Tibial nerve (tissue), 4 donors: ENCODE data around the gene VRK2. TPM values are rescaled to one million over a fixed set of nuclear protein-coding genes. Genes with fewer than 3 reads are reported as not detected.
"Not testable (repeated sequence)": the region's sequence is repeated elsewhere in the genome, so short reads cannot be mapped to it uniquely, and the experiment has no call there.

Experiments
- DNase-seq, 2 donors: peaks; one replicate each; pipeline ENCODE4 v3.0.0-alpha.2; 2019; ENCODE audit warnings: low spot score in 2 of 2
- H3K27ac ChIP-seq, 4 donors: fragments of 200-600 bp; sonication (generic) in 3 of 4; one replicate each; pipeline ENCODE4 v1.5.1; 2017 to 2019; ENCODE audit warnings: mild to moderate bottlenecking in 1 of 4
- H3K27me3 ChIP-seq, 2 donors: fragments of 200-600 bp; sonication (generic) in 1 of 2; one replicate each; pipeline versions ENCODE4 v1.5.1 to v1.6.0; 2017 to 2019
- H3K36me3 ChIP-seq, 3 donors: fragments of 200-600 bp; sonication (generic); one replicate each; pipeline ENCODE4 v1.5.1; 2018 to 2019
- H3K4me1 ChIP-seq, 4 donors: fragments of 200-600 bp; sonication (generic) in 3 of 4; one replicate each; pipeline ENCODE4 v1.5.1; 2017 to 2019
- H3K4me3 ChIP-seq, 4 donors: fragments of 200-600 bp; sonication (generic) in 3 of 4; one replicate each; pipeline ENCODE4 v1.5.1; 2017 to 2019; ENCODE audit warnings: mild to moderate bottlenecking in 1 of 4, moderate library complexity in 1 of 4
- H3K9me3 ChIP-seq, 4 donors: fragments of 200-600 bp; sonication (generic) in 3 of 4; one replicate each; pipeline ENCODE4 v1.5.1; 2017 to 2019
- CTCF ChIP-seq, 5 experiments: fragments of 200-600 bp in 3 of 5; fragments of 450-650 bp in 2 of 5; sonication (generic) in 3 of 5; IDR thresholded peaks; one replicate each; pipeline ENCODE4 v1.5.1; 2016 to 2019; ENCODE audit warnings: antibody characterized with exemption in 5 of 5, mild to moderate bottlenecking in 3 of 5, moderate library complexity in 2 of 5
- EP300 ChIP-seq, 2 donors: sonication (generic); formaldehyde crosslinking; IDR thresholded peaks; one replicate each; pipeline ENCODE4 v1.6.1; 2017; ENCODE audit warnings: antibody characterized with exemption in 2 of 2, mild to moderate bottlenecking in 1 of 2
- POLR2A ChIP-seq, 2 donors: fragments of 450-650 bp; IDR thresholded peaks; one replicate each; pipeline ENCODE4 v1.6.1; 2017; ENCODE audit warnings: antibody characterized with exemption in 2 of 2, mild to moderate bottlenecking in 2 of 2, moderate library complexity in 2 of 2
- WGBS, 2 donors: methylation state at CpG; one replicate each; pipeline ENCODE4 v1.1.5; 2018; 5-methylcytosine and 5-hydroxymethylcytosine counted together
- total RNA-seq, 4 donors: library from RNA; depleted of rRNA; stranded (reverse); fragments of >200 nt; gene quantifications; one replicate each; pipeline ENCODE4 v1.1.0, GENCODE V29; 2016

VRK2 gene
- total RNA-seq, 4 donors from 2014 or later, result 8.0 to 15.9 (median 14.2) TPM

DNA sequence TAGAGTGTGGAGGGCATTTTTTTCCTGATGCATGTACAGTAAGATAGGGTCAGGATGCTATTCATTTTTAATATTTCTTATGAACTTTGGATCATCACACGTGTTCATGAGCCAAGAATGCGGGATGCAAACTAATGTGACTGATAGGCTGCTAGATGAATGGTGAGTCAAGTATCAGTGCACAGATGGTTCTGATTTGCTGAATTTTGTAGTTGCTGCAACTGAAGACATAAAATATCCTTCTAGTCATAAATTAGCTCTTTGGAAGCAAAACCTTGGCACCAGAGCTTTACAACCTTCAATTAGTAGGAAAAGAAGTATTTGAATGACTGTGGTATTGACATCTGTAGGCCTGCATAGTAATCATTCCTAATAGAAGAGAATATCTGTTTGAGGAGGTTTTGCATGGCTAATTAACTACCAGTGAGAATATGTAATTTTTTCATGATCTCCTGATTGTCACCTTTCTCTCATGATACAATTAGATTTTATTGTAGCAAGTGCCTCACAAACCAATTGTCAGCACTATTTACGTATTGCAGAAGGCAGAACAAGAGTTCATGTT, 94.0 kb downstream of the VRK2 start:
- TF ChIP-seq CTCF (IDR thresholded peaks at IDR 0.05), result no peak
- peaks cover 0 to 18% (median 0%) of the 10 kb centered on the region in 3 donors for H3K36me3 ChIP-seq
- no peaks in the 10 kb centered on the region for H3K9me3 ChIP-seq
- no peak overlapping the region for H3K4me3 ChIP-seq
- H3K4me1 ChIP-seq, result peaks cover 0 to 6% (median 0%) of the 10 kb centered on the region in 4 donors
- H3K27me3 ChIP-seq, result no peaks in the 10 kb centered on the region
- WGBS, 2 donors, result 77 to 83% methylated on average over 3 of the region's 3 CpGs
- no peak overlapping the region for H3K27ac ChIP-seq
- DNase-seq, result no peak

DNA sequence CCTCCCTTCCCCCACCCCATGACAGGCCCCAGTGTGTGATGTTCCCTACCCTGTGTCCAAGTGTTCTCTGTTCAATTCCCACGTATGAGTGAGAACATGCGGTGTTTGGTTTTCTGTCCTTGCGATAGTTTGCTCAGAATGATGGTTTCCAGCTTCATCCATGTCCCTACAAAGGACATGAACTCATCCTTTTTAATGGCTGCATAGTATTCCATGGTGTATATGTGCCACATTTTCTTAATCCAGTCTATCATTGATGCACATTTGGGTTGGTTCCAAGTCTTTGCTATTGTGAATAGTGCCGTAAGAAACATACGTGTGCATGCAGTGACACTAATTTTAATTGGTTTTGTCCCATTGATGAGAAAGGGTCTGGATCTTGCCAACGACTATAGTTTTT, 99.2 kb downstream of the VRK2 start:
- H3K36me3 ChIP-seq, result peaks cover 0 to 23% (median 0%) of the 10 kb centered on the region in 3 donors
- H3K4me3 ChIP-seq, H3K27me3 ChIP-seq, H3K9me3 ChIP-seq, DNase-seq, H3K4me1 ChIP-seq, H3K27ac ChIP-seq: not testable (repeated sequence)
- 95 to 98% methylated on average over 6 of the region's 6 CpGs for WGBS, 2 donors

GRCh38 chr2:58146707-58147106, 100.1 kb downstream of the VRK2 start:
- H3K27me3 ChIP-seq, result no peaks in the 10 kb centered on the region
- WGBS, 2 donors, result 94 to 96% methylated on average over 1 of the region's 1 CpG
- no peak overlapping the region for H3K27ac ChIP-seq
- no peaks in the 10 kb centered on the region for H3K4me1 ChIP-seq
- no peaks in the 10 kb centered on the region for H3K9me3 ChIP-seq
- DNase-seq, result no peak
- H3K36me3 ChIP-seq, result peaks cover 0 to 23% (median 0%) of the 10 kb centered on the region in 3 donors
- no peak for TF ChIP-seq CTCF (IDR thresholded peaks at IDR 0.05)
- H3K4me3 ChIP-seq, result no peak overlapping the region

GRCh38 chr2:58155160-58155778, 108.7 kb downstream of the VRK2 start:
- 85 to 87% methylated on average over 7 of the region's 7 CpGs for WGBS, 2 donors
- TF ChIP-seq POLR2A (IDR thresholded peaks at IDR 0.05) (no peak), CTCF (IDR thresholded peaks at IDR 0.05) (no peak), EP300 (IDR thresholded peaks at IDR 0.05) (no peak)
- no peaks in the 10 kb centered on the region for H3K9me3 ChIP-seq

GRCh38 chr2:58156780-58157179, 110.2 kb downstream of the VRK2 start:
- H3K4me3 ChIP-seq, result no peak overlapping the region
- H3K9me3 ChIP-seq, result no peaks in the 10 kb centered on the region
- no peak overlapping the region for H3K27ac ChIP-seq
- no peaks in the 10 kb centered on the region for H3K27me3 ChIP-seq
- no peak for DNase-seq
- no peak for TF ChIP-seq EP300 (IDR thresholded peaks at IDR 0.05)
- no peak for TF ChIP-seq CTCF (IDR thresholded peaks at IDR 0.05)
- no peak for TF ChIP-seq POLR2A (IDR thresholded peaks at IDR 0.05)
- H3K4me1 ChIP-seq, result no peaks in the 10 kb centered on the region
- H3K36me3 ChIP-seq, result peaks cover 0 to 61% (median 0%) of the 10 kb centered on the region in 3 donors

More at GRCh38 chr2:58155160-58155778, 108.7 kb downstream of the VRK2 start:
- H3K4me3 ChIP-seq, result no peak overlapping the region
- H3K4me1 ChIP-seq, result no peaks in the 10 kb centered on the region
- H3K27me3 ChIP-seq, result no peaks in the 10 kb centered on the region
- H3K27ac ChIP-seq, result no peak overlapping the region
- H3K36me3 ChIP-seq, result peaks cover 0 to 46% (median 0%) of the 10 kb centered on the region in 3 donors
- DNase-seq, result no peak
